Thyroid gland (tissue), 4 donors: Measurements from ENCODE around the gene GRIN3A. TPM values are rescaled to one million over a fixed set of nuclear protein-coding genes. Genes with fewer than 3 reads are reported as not detected.

Experiments
- DNase-seq, 2 donors: peaks; one replicate each; pipeline ENCODE4 v3.0.0-alpha.2; 2019
- H3K27ac ChIP-seq, 3 donors: fragments of 200-600 bp; sonication (generic); 1 replicate in 2 of 3; 2 replicates in 1 of 3; pipeline ENCODE4 v1.5.1; 2016 to 2019; ENCODE audit warnings: mild to moderate bottlenecking in 1 of 3, moderate library complexity in 1 of 3
- H3K27me3 ChIP-seq: fragments of 200-600 bp; sonication (generic); one replicate; pipeline ENCODE4 v1.5.1; 2019
- H3K36me3 ChIP-seq, 2 donors: fragments of 200-600 bp; sonication (generic); one replicate each; pipeline ENCODE4 v1.5.1; 2016 to 2019
- H3K4me1 ChIP-seq, 2 donors: fragments of 200-600 bp; sonication (generic); one replicate each; pipeline ENCODE4 v1.5.1; 2017 to 2019
- H3K4me3 ChIP-seq, 3 donors: fragments of 200-600 bp; sonication (generic); replicated peaks in 1 of 3; 1 replicate in 2 of 3; 2 replicates in 1 of 3; pipeline ENCODE4 v1.5.1; 2016; ENCODE audit warnings: mild to moderate bottlenecking in 1 of 3
- H3K9me3 ChIP-seq: fragments of 200-600 bp; sonication (generic); one replicate; pipeline ENCODE4 v1.5.1; 2017
- CTCF ChIP-seq, 6 experiments: fragments of 200-600 bp in 3 of 6; fragments of 450-650 bp in 3 of 6; sonication (generic) in 3 of 6; IDR thresholded peaks; one replicate each; pipeline ENCODE4 v1.5.1; 2016 to 2019; ENCODE audit warnings: antibody characterized with exemption in 6 of 6, mild to moderate bottlenecking in 2 of 6, inconsistent platforms in 1 of 6, moderate library complexity in 1 of 6
- POLR2A ChIP-seq, 2 donors: fragments of 450-650 bp; IDR thresholded peaks; one replicate each; pipeline ENCODE4 v1.6.1; 2017; ENCODE audit warnings: antibody characterized with exemption in 2 of 2, mild to moderate bottlenecking in 2 of 2, moderate library complexity in 1 of 2
- WGBS, 2 donors: methylation state at CpG; one replicate each; pipeline ENCODE4 v1.1.5; 2017; 5-methylcytosine and 5-hydroxymethylcytosine counted together
- intact Hi-C: fragments of 100-400 bp; cut with DNase I; formaldehyde crosslinking; loops from one replicate; pipeline ENCODE4 v1.15.1; 2023
- total RNA-seq, 4 donors: library from RNA; depleted of rRNA; stranded (reverse); fragments of >200 nt; gene quantifications; one replicate each; pipeline ENCODE4 v1.2.3, GENCODE V29; 2016

GRIN3A gene
- total RNA-seq, 4 donors from 2014 or later = not detected

- H3K36me3 ChIP-seq = peaks cover 43 to 50% of the 10 kb centered on the region in 2 donors
- H3K4me3 ChIP-seq = no peak overlapping the region
- WGBS, 2 donors = 94% methylated on average over 14 of the region's 14 CpGs
- no peak for DNase-seq
- no peak overlapping the region for H3K27ac ChIP-seq
- H3K9me3 ChIP-seq = no peaks in the 10 kb centered on the region
- no peaks in the 10 kb centered on the region for H3K4me1 ChIP-seq
- intact Hi-C loops = no loop called here
- TF ChIP-seq CTCF (IDR thresholded peaks at IDR 0.05) (no peak), POLR2A (IDR thresholded peaks at IDR 0.05) (no peak)
- no peaks in the 10 kb centered on the region for H3K27me3 ChIP-seq
These were observed 195.2 kb downstream of the GRIN3A start for GRCh38 chr9:101543098-101543735.

GRCh38 chr9:101540069-101540468, 198.4 kb downstream of the GRIN3A start:
- no peaks in the 10 kb centered on the region for H3K9me3 ChIP-seq
- WGBS, 2 donors = 94 to 95% methylated on average over 8 of the region's 8 CpGs
- peaks cover 29 to 30% of the 10 kb centered on the region in 2 donors for H3K36me3 ChIP-seq
- no peak overlapping the region for H3K27ac ChIP-seq
- no peak overlapping the region for H3K4me3 ChIP-seq
- no peak for DNase-seq
- TF ChIP-seq POLR2A (IDR thresholded peaks at IDR 0.05) (no peak), CTCF (IDR thresholded peaks at IDR 0.05) (no peak)
- peaks cover 0 to 2% of the 10 kb centered on the region in 2 donors for H3K4me1 ChIP-seq
- no peaks in the 10 kb centered on the region for H3K27me3 ChIP-seq
- intact Hi-C loops = no loop called here

GRCh38 chr9:101536938-101537337, 201.5 kb downstream of the GRIN3A start:
- H3K36me3 ChIP-seq = peaks cover 24 to 27% of the 10 kb centered on the region in 2 donors
- no peak for TF ChIP-seq POLR2A (IDR thresholded peaks at IDR 0.05)
- TF ChIP-seq CTCF (IDR thresholded peaks at IDR 0.05) = no peak
- WGBS, 2 donors = 92 to 100% methylated on average over 2 of the region's 2 CpGs
- intact Hi-C loops = no loop called here
- H3K27ac ChIP-seq = no peak overlapping the region
- H3K4me3 ChIP-seq = no peak overlapping the region
- H3K4me1 ChIP-seq = peaks cover 0 to 13% of the 10 kb centered on the region in 2 donors
- H3K27me3 ChIP-seq = no peaks in the 10 kb centered on the region
- DNase-seq = no peak
- no peaks in the 10 kb centered on the region for H3K9me3 ChIP-seq

GRCh38 chr9:101536351-101536750, 202.1 kb downstream of the GRIN3A start:
- peaks cover 22 to 24% of the 10 kb centered on the region in 2 donors for H3K36me3 ChIP-seq
- peaks cover 0 to 13% of the 10 kb centered on the region in 2 donors for H3K4me1 ChIP-seq
- TF ChIP-seq POLR2A (IDR thresholded peaks at IDR 0.05) = no peak
- no peak for TF ChIP-seq CTCF (IDR thresholded peaks at IDR 0.05)
- no peaks in the 10 kb centered on the region for H3K27me3 ChIP-seq
- intact Hi-C loops = no loop called here
- no peak overlapping the region for H3K27ac ChIP-seq
- no peak for DNase-seq
- no peaks in the 10 kb centered on the region for H3K9me3 ChIP-seq
- H3K4me3 ChIP-seq = no peak overlapping the region

GRCh38 chr9:101533334-101534204, 204.9 kb downstream of the GRIN3A start, which contains the start of gene RNF20:
TSS of gene RNF20 (plus strand) at chr9:101533853. CDS start at chr9:101535424, 1,571 bp downstream.
- WGBS, 2 donors = 1 to 2% methylated on average over 33 to 45 of the region's 45 CpGs
- H3K4me3 ChIP-seq = peak within 1 kb of the TSS; percentile 61 to 84 (median 75)
- peak in 1 of 2 donors; percentile 60 for TF ChIP-seq POLR2A (IDR thresholded peaks at IDR 0.05)
- TF ChIP-seq CTCF (IDR thresholded peaks at IDR 0.05) = no peak

More at GRCh38 chr9:101533334-101534204, 204.9 kb downstream of the GRIN3A start, which contains the start of gene RNF20:
- no peaks in the 10 kb centered on the region for H3K27me3 ChIP-seq
- intact Hi-C loops = loop anchor here (2.0 kb wide), 1 partner anchor 133 kb away; no protein-coding TSS in a partner anchor
- peak; percentile 100 for DNase-seq
- no peaks in the 10 kb centered on the region for H3K9me3 ChIP-seq
- peaks cover 0 to 13% of the 10 kb centered on the region in 2 donors for H3K4me1 ChIP-seq
- peak within 1 kb of the TSS; percentile 91 to 98 (median 91) for H3K27ac ChIP-seq
- peaks cover 7 to 9% of the 10 kb centered on the region in 2 donors for H3K36me3 ChIP-seq
